ENCODE measurements around the gene NDFIP1. TPM values are rescaled to one million over a fixed set of nuclear protein-coding genes. Genes with fewer than 3 reads are reported as not detected.

Gene NDFIP1
- total RNA-seq, 1 experiment from 2014 or later = 40.7 TPM

DNA sequence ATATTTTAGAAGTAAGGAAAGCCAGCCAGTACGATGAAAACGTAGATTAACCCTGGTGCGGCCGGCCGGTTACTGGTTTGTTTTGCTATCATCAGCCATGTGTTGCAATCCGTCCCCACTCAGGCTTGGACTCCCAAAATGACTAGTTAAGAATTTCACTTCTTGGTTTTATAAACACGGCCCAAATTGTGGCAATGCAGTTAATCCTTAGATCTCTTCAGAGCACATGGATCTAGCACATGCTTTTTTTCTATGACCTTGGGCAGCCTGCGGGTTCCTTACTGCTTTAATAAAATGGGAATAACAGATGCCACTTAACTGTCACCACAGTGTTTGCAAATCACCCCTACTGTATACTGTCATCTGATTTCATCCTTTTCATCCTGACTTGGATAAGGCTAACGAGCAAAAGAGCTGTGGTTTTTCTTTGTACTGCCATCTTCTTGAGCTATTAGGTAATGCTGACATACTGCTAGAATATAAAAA, 1.5 kb downstream of the NDFIP1 start:
- no peak overlapping the region for H2AFZ ChIP-seq
- BruUV-seq (replicated peaks) = no TSS peak
- peak overlapping the region; percentile 84 for H3K4me3 ChIP-seq
- no peaks in the 10 kb centered on the region for H3K27me3 ChIP-seq (ENCODE audit: insufficient read depth, low read depth)
- TF ChIP-seq EZH2 (IDR thresholded peaks at IDR 0.05; ENCODE audit: low read depth) = no peak
- TF ChIP-seq CTCF (conservative IDR thresholded peaks at IDR 0.05) = no peak
- peaks cover 16% of the 10 kb centered on the region; the same call in 1 of the 2 replicates for H4K20me1 ChIP-seq (ENCODE audit: insufficient read depth)
- H3K36me3 ChIP-seq (ENCODE audit: low read depth) = no peaks in the 10 kb centered on the region
- intact Hi-C loops (cut with micrococcal nuclease; ENCODE audit: unreplicated experiment) = no loop called here
- H3K9me2 ChIP-seq (ENCODE audit: insufficient read depth) = no peaks in the 10 kb centered on the region
- peaks cover 30% of the 10 kb centered on the region for H3F3A ChIP-seq (ENCODE audit: insufficient read depth, low read depth)
- H3K9me3 ChIP-seq (ENCODE audit: insufficient read depth, low read depth) = no peaks in the 10 kb centered on the region
- ChIA-PET CTCF (interaction anchor here (0.5 to 1.3 kb wide), 4 partner anchors 41 to 121 kb away, joined by 3 to 8 read pairs (median 3); no protein-coding TSS in a partner anchor), POLR2A (ENCODE audit: unreplicated experiment) (no interaction called here)
- H3K79me2 ChIP-seq (ENCODE audit: low read depth) = peaks cover 60% of the 10 kb centered on the region
- H3K4me2 ChIP-seq = peak overlapping the region; percentile 82
- peaks cover 25% of the 10 kb centered on the region for H3K4me1 ChIP-seq (replicated peaks; ENCODE audit: insufficient read depth)
- H3K27ac ChIP-seq = no peak overlapping the region
- DNase-seq = no peak

DNA sequence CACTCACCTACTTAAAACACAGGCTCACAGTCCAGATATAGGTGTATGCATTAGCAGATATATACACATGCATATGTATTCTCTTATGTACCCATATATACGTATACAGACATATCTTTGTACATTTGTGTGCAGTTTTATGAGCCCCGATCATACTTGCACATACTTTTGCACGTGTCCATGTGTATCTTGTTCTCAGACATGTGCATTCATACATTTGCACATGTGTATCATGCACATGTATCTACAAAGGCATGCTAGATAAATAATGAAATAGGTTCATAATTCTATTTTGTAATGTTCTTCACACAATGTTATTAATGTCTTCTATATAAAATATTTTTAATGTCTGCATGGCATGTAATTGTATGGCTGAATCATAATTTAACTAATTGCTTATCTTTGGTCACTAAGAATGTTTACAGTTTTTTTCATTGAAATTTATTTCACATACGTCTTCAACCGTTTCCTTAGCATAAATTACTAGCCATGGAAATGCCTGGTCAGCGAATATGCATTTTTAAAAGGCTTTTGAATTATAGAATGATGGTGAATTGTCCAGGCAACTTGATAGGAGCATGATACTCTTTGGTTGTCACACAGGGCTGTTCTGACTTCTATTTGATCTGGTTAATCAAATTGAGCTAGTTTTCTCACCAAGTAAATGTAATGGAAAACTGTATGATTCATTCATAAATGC, 2.6 kb downstream of the NDFIP1 start:
- POLR2A ChIA-PET (ENCODE audit: unreplicated experiment) = interaction anchor here (0.6 kb wide), 1 partner anchor 92 kb away, joined by 14 read pairs; no protein-coding TSS in a partner anchor
- TF ChIP-seq CTCF (conservative IDR thresholded peaks at IDR 0.05) (no peak), EZH2 (IDR thresholded peaks at IDR 0.05; ENCODE audit: low read depth) (no peak)

DNA sequence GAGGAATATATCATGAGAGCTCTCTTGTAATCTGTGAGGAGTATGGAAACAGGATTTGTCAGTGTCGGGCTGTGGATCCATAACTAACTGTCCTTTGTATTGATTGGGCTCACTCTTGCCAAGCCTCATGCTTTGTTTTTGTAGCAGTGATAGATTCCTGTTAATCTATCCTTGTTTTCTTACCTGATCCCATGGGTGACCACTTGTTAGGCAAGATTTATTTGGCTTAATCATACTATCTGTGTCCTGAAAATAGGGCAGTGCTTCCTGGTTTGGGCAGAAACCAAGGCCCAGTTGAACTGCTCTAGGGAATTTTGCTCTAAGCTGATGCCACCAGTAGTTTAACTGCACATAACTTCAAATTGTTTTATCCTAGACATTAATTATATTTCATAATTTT, 6.1 kb downstream of the NDFIP1 start:
- peak in 1 of 2 experiments; percentile 48 for DNase-seq
- H3K9me2 ChIP-seq (ENCODE audit: insufficient read depth) = no peaks in the 10 kb centered on the region
- no TSS peak for BruUV-seq (replicated peaks)
- TF ChIP-seq EZH2 (IDR thresholded peaks at IDR 0.05; ENCODE audit: low read depth) (no peak), CTCF (conservative IDR thresholded peaks at IDR 0.05) (no peak)
- H3K4me1 ChIP-seq (replicated peaks; ENCODE audit: insufficient read depth) = peaks cover 35% of the 10 kb centered on the region
- ChIA-PET POLR2A (ENCODE audit: unreplicated experiment) (interaction anchor here (0.6 kb wide), 1 partner anchor 145 kb away, joined by 3 read pairs; no protein-coding TSS in a partner anchor), CTCF (interaction anchor here (0.6 kb wide), 1 partner anchor 64 kb away, joined by 9 read pairs; no protein-coding TSS in a partner anchor)
- peaks cover 98% of the 10 kb centered on the region for H3K79me2 ChIP-seq (ENCODE audit: low read depth)
- no peaks in the 10 kb centered on the region for H3K27me3 ChIP-seq (ENCODE audit: insufficient read depth, low read depth)
- peaks cover 15% of the 10 kb centered on the region for H3F3A ChIP-seq (ENCODE audit: insufficient read depth, low read depth)
- intact Hi-C loops (cut with micrococcal nuclease; ENCODE audit: unreplicated experiment) = no loop called here
- H3K36me3 ChIP-seq (ENCODE audit: low read depth) = peaks cover 9% of the 10 kb centered on the region
- no peaks in the 10 kb centered on the region for H3K9me3 ChIP-seq (ENCODE audit: insufficient read depth, low read depth)
- H3K4me3 ChIP-seq = no peak overlapping the region
- H3K4me2 ChIP-seq = peak overlapping the region; percentile 36; the same call in 1 of the 2 replicates
- peak overlapping the region; percentile 41; the same call in 1 of the 2 replicates for H3K27ac ChIP-seq
- no peak overlapping the region for H2AFZ ChIP-seq
- peaks cover 16% of the 10 kb centered on the region for H4K20me1 ChIP-seq (ENCODE audit: insufficient read depth)

More for the DNA sequence above, 2.6 kb downstream of the NDFIP1 start:
- CTCF ChIA-PET = interaction anchor here (0.6 to 1.3 kb wide), 2 partner anchors 99 to 122 kb away, joined by 3 read pairs; no protein-coding TSS in a partner anchor
- Histone ChIP-seq H3K9me2 (ENCODE audit: insufficient read depth) (no peaks in the 10 kb centered on the region), H3K4me3 (peak overlapping the region; percentile 84; the same call in 1 of the 2 replicates), H3K4me2 (peak overlapping the region; percentile 82), H3K27ac (no peak overlapping the region), H2AFZ (no peak overlapping the region), H3K27me3 (ENCODE audit: insufficient read depth, low read depth) (no peaks in the 10 kb centered on the region), H3K4me1 (replicated peaks; ENCODE audit: insufficient read depth) (peaks cover 32% of the 10 kb centered on the region), H3K79me2 (ENCODE audit: low read depth) (peaks cover 69% of the 10 kb centered on the region), H3F3A (ENCODE audit: insufficient read depth, low read depth) (peaks cover 31% of the 10 kb centered on the region), H3K9me3 (ENCODE audit: insufficient read depth, low read depth) (no peaks in the 10 kb centered on the region), H3K36me3 (ENCODE audit: low read depth) (no peaks in the 10 kb centered on the region), H4K20me1 (ENCODE audit: insufficient read depth) (peaks cover 16% of the 10 kb centered on the region; the same call in 1 of the 2 replicates)
- intact Hi-C loops (cut with micrococcal nuclease; ENCODE audit: unreplicated experiment) = no loop called here
- BruUV-seq (replicated peaks) = no TSS peak
- DNase-seq = no peak
